HEK293T (cell line): ENCODE data around the gene CCDC15.

Experiments
- BHLHE40 ChIP-seq: fragments of 450-650 bp; IDR thresholded peaks from 2 replicates; pipeline ENCODE4 v1.6.1; 2016; ENCODE audit warnings: mild to moderate bottlenecking, moderate library complexity, borderline replicate concordance
- ELF4 ChIP-seq: fragments of 450-650 bp; IDR thresholded peaks from 2 replicates; pipeline ENCODE4 v1.6.1; 2017; ENCODE audit warnings: antibody characterized with exemption
- FOXM1 ChIP-seq: fragments of 450-650 bp; IDR thresholded peaks from 2 replicates; pipeline ENCODE4 v1.6.1; 2017; ENCODE audit warnings: mild to moderate bottlenecking, borderline replicate concordance
- SUZ12 ChIP-seq: fragments of 450-650 bp; IDR thresholded peaks from 2 replicates; pipeline ENCODE4 v1.6.1; 2016; ENCODE audit warnings: mild to moderate bottlenecking

- TF ChIP-seq FOXM1 (no peak), ELF4 (no peak), SUZ12 (no peak), BHLHE40 (no peak)
Measured at GRCh38 chr11:125062931-125063428, 109.0 kb downstream of the CCDC15 start, which contains the start of gene SLC37A2.
